ENCODE measurements around the gene OSBPL3.

OSBPL3 gene

DNA sequence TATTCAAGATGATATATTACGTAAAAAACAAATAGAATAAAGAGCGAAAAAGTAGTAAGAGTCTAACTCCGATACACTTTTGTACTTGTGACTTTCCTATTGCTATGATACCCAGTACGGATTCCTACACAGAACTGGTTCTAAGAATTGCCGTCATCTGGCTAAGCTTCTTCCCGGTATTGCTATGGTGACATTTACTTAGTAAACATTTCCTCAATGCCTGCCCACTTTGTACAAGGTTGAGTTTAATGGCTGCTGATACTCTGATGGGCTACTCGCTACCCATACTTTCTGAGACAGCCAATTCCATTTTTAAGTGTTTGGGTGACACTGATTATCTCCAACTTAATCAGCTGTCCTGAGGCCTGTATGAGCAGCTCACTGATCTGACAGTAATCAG is 55.6 kb downstream of the OSBPL3 start:
- DNase-seq (ENCODE audit: extremely low read depth, insufficient read length): no peak
- H3K36me3 ChIP-seq (ENCODE audit: control insufficient read depth, insufficient read depth, low read length): no peaks in the 10 kb centered on the region
- H3K27me3 ChIP-seq (replicated peaks; ENCODE audit: control insufficient read depth, insufficient read depth, low read length): no peaks in the 10 kb centered on the region
- TF ChIP-seq, protein P1, sequence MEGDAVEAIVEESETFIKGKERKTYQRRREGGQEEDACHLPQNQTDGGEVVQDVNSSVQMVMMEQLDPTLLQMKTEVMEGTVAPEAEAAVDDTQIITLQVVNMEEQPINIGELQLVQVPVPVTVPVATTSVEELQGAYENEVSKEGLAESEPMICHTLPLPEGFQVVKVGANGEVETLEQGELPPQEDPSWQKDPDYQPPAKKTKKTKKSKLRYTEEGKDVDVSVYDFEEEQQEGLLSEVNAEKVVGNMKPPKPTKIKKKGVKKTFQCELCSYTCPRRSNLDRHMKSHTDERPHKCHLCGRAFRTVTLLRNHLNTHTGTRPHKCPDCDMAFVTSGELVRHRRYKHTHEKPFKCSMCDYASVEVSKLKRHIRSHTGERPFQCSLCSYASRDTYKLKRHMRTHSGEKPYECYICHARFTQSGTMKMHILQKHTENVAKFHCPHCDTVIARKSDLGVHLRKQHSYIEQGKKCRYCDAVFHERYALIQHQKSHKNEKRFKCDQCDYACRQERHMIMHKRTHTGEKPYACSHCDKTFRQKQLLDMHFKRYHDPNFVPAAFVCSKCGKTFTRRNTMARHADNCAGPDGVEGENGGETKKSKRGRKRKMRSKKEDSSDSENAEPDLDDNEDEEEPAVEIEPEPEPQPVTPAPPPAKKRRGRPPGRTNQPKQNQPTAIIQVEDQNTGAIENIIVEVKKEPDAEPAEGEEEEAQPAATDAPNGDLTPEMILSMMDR (IDR thresholded peaks at IDR 0.05; ENCODE audit: insufficient read depth, low read length, poor library complexity, severe bottlenecking): no peak
- H3K4me3 ChIP-seq (replicated peaks; ENCODE audit: low read depth, low read length): no peak overlapping the region

DNA sequence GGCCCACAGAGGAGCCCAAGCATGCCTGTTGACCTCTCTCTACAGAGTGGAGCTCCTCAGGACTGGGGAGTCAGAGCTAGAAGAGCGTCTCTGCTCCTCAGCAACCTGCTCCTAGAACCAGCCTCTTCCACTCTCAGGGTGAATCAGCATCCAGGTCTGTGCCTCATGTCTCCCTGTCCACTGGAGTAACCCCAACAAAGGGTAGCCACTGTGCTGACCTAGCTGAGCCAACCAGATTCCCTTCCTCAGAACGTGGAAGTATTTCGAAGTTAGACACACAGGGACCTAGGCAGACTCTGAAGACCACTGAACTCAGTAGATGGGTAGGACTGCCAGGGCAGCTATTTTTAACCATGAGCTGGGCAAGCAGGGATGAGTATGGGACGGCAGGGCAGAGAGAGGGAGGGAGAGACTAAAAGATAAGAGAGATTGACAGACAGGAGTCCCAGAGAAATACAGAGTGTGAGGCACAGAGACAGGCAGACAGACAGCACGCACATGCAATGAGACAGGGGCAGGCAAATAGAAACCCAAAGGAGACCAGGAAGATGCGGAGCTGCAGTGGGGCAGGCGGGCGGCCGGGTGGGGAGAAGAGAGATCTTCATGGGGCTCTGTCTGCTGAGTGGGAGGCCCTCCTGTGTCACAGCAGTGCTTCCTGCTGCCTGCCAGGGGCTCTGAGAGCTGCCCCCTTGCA is 56.7 kb downstream of the OSBPL3 start:
- Histone ChIP-seq H3K4me3 (replicated peaks; ENCODE audit: low read depth, low read length) (no peak overlapping the region), H3K36me3 (ENCODE audit: control insufficient read depth, insufficient read depth, low read length) (no peaks in the 10 kb centered on the region), H3K27me3 (replicated peaks; ENCODE audit: control insufficient read depth, insufficient read depth, low read length) (no peaks in the 10 kb centered on the region)
- TF ChIP-seq, protein P1 (IDR thresholded peaks at IDR 0.05; ENCODE audit: insufficient read depth, low read length, poor library complexity, severe bottlenecking): no peak
- DNase-seq (ENCODE audit: extremely low read depth, insufficient read length): no peak

DNA sequence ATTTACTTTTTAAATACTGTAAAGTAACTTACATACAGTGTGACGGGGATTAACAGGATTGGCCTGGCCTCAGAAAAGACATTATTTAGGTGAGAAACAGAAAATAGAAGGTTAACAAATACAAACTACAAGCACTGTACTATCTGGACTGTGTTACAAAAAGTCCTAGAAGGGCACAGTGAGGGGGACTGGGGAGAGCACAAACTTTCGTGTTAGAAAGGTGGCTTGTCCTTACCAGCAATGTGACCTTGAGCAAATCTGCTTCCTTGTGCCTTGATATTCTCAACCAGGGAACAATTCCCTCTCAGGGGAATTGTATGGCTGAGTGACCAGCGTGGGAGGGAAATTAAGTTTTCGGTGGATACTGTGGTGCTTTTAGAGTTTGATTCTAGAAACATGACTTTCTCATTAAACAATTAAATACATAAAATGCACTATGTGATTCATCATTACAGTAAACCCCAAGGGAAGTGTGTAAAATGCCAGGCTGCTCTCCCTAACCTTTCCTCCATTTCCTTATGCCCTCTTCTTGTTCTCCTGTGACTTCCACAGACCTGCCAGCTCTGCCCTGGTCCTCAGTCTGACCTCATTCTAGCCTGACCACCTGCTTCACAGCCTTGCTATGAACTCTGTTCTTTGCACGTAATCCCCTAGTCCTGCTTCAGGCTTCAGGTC is 57.7 kb downstream of the OSBPL3 start:
- Histone ChIP-seq H3K27me3 (replicated peaks; ENCODE audit: control insufficient read depth, insufficient read depth, low read length) (no peaks in the 10 kb centered on the region), H3K36me3 (ENCODE audit: control insufficient read depth, insufficient read depth, low read length) (no peaks in the 10 kb centered on the region), H3K4me3 (replicated peaks; ENCODE audit: low read depth, low read length) (no peak overlapping the region)
- TF ChIP-seq, protein P1 (IDR thresholded peaks at IDR 0.05; ENCODE audit: insufficient read depth, low read length, poor library complexity, severe bottlenecking): no peak
- no peak for DNase-seq (ENCODE audit: extremely low read depth, insufficient read length)

DNA sequence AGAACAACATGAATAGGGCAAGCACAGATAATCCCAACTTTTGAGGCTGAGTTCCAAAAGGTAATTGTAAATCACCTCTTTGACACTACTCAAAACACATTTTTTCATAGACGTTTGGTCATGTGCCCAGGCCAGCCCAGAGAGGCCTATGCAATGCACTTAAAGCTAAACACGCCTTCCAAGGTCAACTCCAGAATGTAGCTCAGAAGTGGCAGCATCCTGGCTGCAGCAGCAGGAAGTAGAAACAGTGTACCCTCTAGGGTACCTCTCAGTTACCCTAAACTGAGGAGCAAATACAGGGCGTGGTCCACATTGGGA is 58.7 kb downstream of the OSBPL3 start:
- DNase-seq (ENCODE audit: extremely low read depth, insufficient read length): no peak
- TF ChIP-seq, protein P1 (IDR thresholded peaks at IDR 0.05; ENCODE audit: insufficient read depth, low read length, poor library complexity, severe bottlenecking): no peak
- Histone ChIP-seq H3K36me3 (ENCODE audit: control insufficient read depth, insufficient read depth, low read length) (no peaks in the 10 kb centered on the region), H3K4me3 (replicated peaks; ENCODE audit: low read depth, low read length) (no peak overlapping the region), H3K27me3 (replicated peaks; ENCODE audit: control insufficient read depth, insufficient read depth, low read length) (no peaks in the 10 kb centered on the region)

DNA sequence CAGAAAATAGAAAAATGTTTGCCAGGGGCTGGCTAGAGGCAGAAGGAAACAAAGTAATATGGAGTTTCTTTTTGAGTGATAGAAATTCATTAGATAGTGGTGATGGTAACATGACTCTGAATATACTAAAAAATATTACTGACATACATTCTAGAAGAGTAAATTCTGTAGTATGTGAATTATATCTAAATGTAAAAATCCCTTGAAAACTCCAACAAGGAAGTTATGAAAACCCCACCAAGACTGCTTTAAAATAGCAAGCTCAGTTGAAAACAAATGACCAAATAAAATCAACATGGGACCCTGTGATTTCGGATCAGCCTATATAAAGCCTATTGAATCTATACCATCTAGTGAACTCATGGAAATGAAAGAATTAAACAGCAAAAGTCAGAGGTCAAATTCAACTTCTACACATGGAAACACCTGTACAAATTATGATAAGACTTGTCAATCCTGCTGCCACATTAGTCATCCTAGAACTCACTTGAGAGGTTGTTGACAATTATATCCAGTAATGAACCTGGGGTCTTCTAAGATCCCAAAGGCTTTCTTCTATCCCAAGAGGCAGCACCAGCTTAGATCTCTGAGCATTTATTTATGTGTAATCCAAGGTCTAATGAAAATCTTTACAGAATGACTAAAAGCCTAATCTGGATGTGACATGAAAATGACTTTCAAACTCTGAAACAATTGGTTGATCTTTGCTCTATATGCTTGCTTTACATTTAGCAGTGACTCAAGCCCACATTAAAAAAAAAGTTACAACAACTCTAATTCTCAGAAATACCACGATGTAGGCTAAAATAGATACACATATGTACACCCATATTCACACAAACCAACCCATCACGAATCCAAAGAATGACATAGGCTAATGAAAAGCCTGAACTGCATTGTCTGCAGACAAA is 59.3 kb downstream of the OSBPL3 start:
- H3K27me3 ChIP-seq (replicated peaks; ENCODE audit: control insufficient read depth, insufficient read depth, low read length): no peaks in the 10 kb centered on the region
- no peak for DNase-seq (ENCODE audit: extremely low read depth, insufficient read length)
- H3K36me3 ChIP-seq (ENCODE audit: control insufficient read depth, insufficient read depth, low read length): no peaks in the 10 kb centered on the region
- TF ChIP-seq, protein P1 (IDR thresholded peaks at IDR 0.05; ENCODE audit: insufficient read depth, low read length, poor library complexity, severe bottlenecking): no peak
- H3K4me3 ChIP-seq (replicated peaks; ENCODE audit: low read depth, low read length): no peak overlapping the region

Data from GM06990 (cell line).